ENCODE data around the gene PPFIA1. TPM values are rescaled to one million over a fixed set of nuclear protein-coding genes. Genes with fewer than 3 reads are reported as not detected.

The PPFIA1 gene
- total RNA-seq, result 10 to 100 TPM; 73.4 to 74.7 TPM
- polyA plus RNA-seq, result 10 to 100 TPM; 19.0 to 24.7 TPM
- long read RNA-seq, donor 1, partial matches to known transcripts, result 11 of 23 reads
- long read RNA-seq, donor 1, other reads (novel, unspliced or antisense), result 11 of 23 reads
- long read RNA-seq, donor 2, full-length matches to known transcripts, result 2 of 43 reads
- long read RNA-seq, donor 2, partial matches to known transcripts, result 10 of 43 reads
- long read RNA-seq, donor 2, other reads (novel, unspliced or antisense), result 31 of 43 reads

DNA sequence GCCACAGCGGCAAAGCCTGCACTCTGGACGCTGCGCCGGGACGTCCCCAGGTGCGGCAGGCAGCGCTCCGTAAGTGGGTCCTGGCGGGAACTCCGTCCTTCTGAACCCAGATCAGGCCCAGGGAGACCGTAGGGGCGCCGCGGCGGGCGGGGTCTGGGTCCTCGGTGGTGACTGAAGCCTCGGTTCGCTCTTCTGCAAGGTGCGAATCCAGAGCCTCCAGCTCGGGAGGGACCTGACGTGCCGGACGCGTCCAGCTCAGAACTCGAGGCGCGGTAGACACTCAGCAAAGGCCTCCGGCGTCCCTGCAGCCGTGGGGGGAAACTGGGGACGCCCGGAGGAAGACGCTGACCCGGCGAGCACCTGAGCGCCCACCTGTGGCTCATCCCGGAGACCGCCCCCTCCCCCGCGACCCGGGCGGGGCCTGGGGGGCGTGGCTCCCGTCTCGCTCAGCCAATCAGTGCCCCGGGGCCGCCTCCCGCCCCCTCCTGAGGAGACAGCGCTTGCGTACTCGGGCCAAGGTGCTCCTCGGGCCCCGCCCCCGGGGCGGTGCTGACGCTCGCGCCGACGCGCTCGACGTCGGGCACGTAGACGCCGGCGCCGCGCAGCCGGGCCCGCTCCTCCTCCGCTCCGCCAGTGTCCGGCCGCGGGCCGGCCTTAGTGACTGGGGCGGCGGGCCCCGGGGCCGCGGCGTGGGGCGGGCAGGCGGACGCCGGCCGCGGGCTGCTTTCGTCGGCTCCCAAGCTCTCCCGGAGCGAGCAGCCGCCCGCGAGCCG is at the start of gene PPFIA1:
TSS of gene PPFIA1 (plus strand) at position 587 of the 773 bp plus-strand sequence. CDS start 1,483 bp downstream, outside the sequence.
- Histone ChIP-seq H3K36me3 (ENCODE audit: control insufficient read depth in 1 of 2, insufficient read depth in 2 of 2, low read length in 1 of 2) (peaks cover 2 to 5% of the 10 kb centered on the region in 2 donors), H3K4me3 (ENCODE audit: low read length in 2 of 2) (peak within 1 kb of the TSS; percentile 90 to 93), H3K27ac (ENCODE audit: low read depth in 1 of 2, low read length in 2 of 2) (no peak within 1 kb of the TSS), H3K27me3 (ENCODE audit: control insufficient read depth in 1 of 2, insufficient read depth in 2 of 2, low read length in 1 of 2) (no peaks in the 10 kb centered on the region), H3K9me3 (ENCODE audit: control insufficient read depth, low read length) (no peaks in the 10 kb centered on the region), H3K4me1 (ENCODE audit: control insufficient read depth in 1 of 2, insufficient read depth in 2 of 2, low read length in 2 of 2) (no peaks in the 10 kb centered on the region)
- intact Hi-C loops (cut with DNase I), result loop anchor here in 1 of 2 donors (1.0 to 5.0 kb wide), 2 partner anchors 66 to 127 kb away; partner anchors contain the start of gene CTTN
- peak; percentile 97 to 98 for DNase-seq
- 0% methylated on average over 22 to 99 of the region's 99 CpGs for WGBS, 2 donors
- peak; percentile 99 for ATAC-seq (ENCODE audit: low FRiP score)

DNA sequence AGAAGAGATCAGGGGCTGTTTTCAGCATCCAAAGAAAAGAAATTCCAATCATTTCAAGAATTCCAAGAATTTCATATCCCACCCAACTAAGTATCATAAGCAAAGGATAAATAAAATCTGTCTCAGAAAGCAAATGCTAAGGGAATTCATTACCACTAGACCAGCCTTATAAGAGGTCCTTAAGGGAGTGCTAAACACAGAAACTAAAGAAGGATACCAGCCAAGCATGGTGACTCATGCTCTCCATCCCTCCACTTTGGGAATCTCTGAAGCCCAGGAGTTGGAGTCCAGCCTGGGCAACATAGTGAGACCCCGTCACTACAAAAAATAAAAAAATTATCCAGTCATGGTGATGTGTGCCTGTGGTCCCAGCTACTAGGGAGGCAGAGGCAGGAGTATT is 49.6 kb upstream of the PPFIA1 start:
- ATAC-seq (ENCODE audit: low FRiP score) (no peak), DNase-seq (no peak)
- 68 to 92% methylated on average over 1 of the region's 1 CpG for WGBS, 2 donors
- H3K4me3 ChIP-seq (ENCODE audit: low read length in 2 of 2), result no peak overlapping the region
- no peaks in the 10 kb centered on the region for H3K4me1 ChIP-seq (ENCODE audit: control insufficient read depth in 1 of 2, insufficient read depth in 2 of 2, low read length in 2 of 2)
- H3K36me3 ChIP-seq (ENCODE audit: control insufficient read depth in 1 of 2, insufficient read depth in 2 of 2, low read length in 1 of 2), result no peaks in the 10 kb centered on the region
- H3K27me3 ChIP-seq (ENCODE audit: control insufficient read depth in 1 of 2, insufficient read depth in 2 of 2, low read length in 1 of 2), result no peaks in the 10 kb centered on the region
- H3K27ac ChIP-seq (ENCODE audit: low read depth in 1 of 2, low read length in 2 of 2), result no peak overlapping the region
- H3K9me3 ChIP-seq (ENCODE audit: control insufficient read depth, low read length), result no peaks in the 10 kb centered on the region
- intact Hi-C loops (cut with DNase I), result no loop called here

DNA sequence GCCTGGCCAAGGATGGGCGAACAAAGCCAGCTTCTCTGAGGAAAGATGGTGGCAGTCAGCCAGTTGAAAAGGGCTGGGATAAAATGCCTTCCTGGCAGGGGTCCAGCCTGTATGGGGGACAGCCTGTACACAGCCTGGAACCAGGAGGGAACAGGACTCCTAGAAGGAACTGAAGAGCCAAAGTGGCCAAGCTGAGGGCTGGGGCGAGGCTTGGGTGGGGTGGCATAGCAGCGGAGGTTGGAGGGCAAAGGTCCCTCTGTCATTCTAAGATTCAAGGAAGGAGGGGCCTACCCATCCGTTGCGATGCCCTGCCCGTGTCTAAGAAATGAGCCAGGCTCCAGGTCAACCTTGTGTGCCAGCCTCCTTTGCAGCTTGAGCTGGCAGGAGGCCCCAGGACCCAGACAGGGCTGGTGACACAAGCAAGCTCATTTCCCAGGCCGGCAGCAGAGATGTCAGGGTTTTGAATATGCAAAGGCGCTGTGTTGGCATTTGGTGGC is 44.8 kb upstream of the PPFIA1 start:
- Histone ChIP-seq H3K9me3 (ENCODE audit: control insufficient read depth, low read length) (no peaks in the 10 kb centered on the region), H3K36me3 (ENCODE audit: control insufficient read depth in 1 of 2, insufficient read depth in 2 of 2, low read length in 1 of 2) (no peaks in the 10 kb centered on the region), H3K27me3 (ENCODE audit: control insufficient read depth in 1 of 2, insufficient read depth in 2 of 2, low read length in 1 of 2) (no peaks in the 10 kb centered on the region), H3K4me3 (ENCODE audit: low read length in 2 of 2) (no peak overlapping the region), H3K27ac (ENCODE audit: low read depth in 1 of 2, low read length in 2 of 2) (no peak overlapping the region), H3K4me1 (ENCODE audit: control insufficient read depth in 1 of 2, insufficient read depth in 2 of 2, low read length in 2 of 2) (no peaks in the 10 kb centered on the region)
- ATAC-seq (ENCODE audit: low FRiP score) (peak; percentile 46), DNase-seq (peak in 1 of 2 donors; percentile 49)
- intact Hi-C loops (cut with DNase I), result no loop called here
- WGBS, 2 donors, result 59 to 66% methylated on average over 8 of the region's 8 CpGs

DNA sequence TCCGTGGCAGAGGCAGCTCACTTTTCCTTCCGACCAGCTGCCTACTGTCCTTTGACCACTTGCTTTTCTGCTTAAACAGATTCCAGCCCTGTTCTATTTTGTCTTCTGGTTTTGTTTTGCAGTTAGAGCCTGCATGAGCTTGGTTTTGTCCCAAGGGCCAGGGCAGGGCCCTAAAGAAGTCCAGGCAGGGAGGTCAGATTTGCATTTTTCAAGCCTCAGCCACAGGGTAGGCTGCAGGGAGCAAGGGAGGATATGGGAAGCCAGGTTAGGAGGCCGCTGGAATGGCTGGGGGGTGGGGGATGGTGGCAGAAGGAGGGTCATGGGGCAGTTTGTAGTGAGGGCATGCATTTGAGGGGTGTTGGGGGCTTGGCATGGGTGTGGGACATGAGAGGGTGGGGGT is 44.3 kb upstream of the PPFIA1 start:
- Histone ChIP-seq H3K27me3 (ENCODE audit: control insufficient read depth in 1 of 2, insufficient read depth in 2 of 2, low read length in 1 of 2) (no peaks in the 10 kb centered on the region), H3K9me3 (ENCODE audit: control insufficient read depth, low read length) (no peaks in the 10 kb centered on the region), H3K4me1 (ENCODE audit: control insufficient read depth in 1 of 2, insufficient read depth in 2 of 2, low read length in 2 of 2) (no peaks in the 10 kb centered on the region), H3K27ac (ENCODE audit: low read depth in 1 of 2, low read length in 2 of 2) (no peak overlapping the region), H3K36me3 (ENCODE audit: control insufficient read depth in 1 of 2, insufficient read depth in 2 of 2, low read length in 1 of 2) (no peaks in the 10 kb centered on the region), H3K4me3 (ENCODE audit: low read length in 2 of 2) (no peak overlapping the region)
- peak in 1 of 2 donors; percentile 35 for DNase-seq
- no peak for ATAC-seq (ENCODE audit: low FRiP score)
- WGBS, 2 donors, result 88 to 92% methylated on average over 3 of the region's 3 CpGs
- intact Hi-C loops (cut with DNase I), result no loop called here

DNA sequence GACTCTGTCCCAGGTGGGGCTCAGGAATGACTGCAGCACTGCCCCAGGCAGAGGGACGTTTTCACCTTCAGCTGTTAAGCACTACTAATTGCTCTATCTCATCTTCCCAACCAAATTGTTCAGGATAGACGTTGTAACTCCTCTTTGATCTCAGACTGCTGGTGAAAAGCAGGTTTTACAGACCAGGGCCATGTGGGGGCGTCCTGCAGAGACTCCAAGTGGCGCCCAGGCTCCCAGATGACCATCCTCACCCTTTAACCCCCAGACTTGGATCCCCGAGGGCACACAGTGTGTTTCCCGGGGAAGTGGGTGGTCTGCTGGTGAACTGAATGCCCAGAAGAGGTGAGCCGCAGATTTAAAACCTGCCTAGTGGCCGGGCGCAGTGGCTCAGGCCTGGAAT is 43.5 kb upstream of the PPFIA1 start:
- Histone ChIP-seq H3K4me3 (ENCODE audit: low read length in 2 of 2) (no peak overlapping the region), H3K36me3 (ENCODE audit: control insufficient read depth in 1 of 2, insufficient read depth in 2 of 2, low read length in 1 of 2) (no peaks in the 10 kb centered on the region), H3K27ac (ENCODE audit: low read depth in 1 of 2, low read length in 2 of 2) (no peak overlapping the region), H3K27me3 (ENCODE audit: control insufficient read depth in 1 of 2, insufficient read depth in 2 of 2, low read length in 1 of 2) (no peaks in the 10 kb centered on the region), H3K9me3 (ENCODE audit: control insufficient read depth, low read length) (no peaks in the 10 kb centered on the region), H3K4me1 (ENCODE audit: control insufficient read depth in 1 of 2, insufficient read depth in 2 of 2, low read length in 2 of 2) (no peaks in the 10 kb centered on the region)
- 75 to 76% methylated on average over 9 of the region's 9 CpGs for WGBS, 2 donors
- intact Hi-C loops (cut with DNase I), result no loop called here
- no peak for ATAC-seq (ENCODE audit: low FRiP score)
- DNase-seq, result peak in 1 of 2 donors; percentile 21

DNA sequence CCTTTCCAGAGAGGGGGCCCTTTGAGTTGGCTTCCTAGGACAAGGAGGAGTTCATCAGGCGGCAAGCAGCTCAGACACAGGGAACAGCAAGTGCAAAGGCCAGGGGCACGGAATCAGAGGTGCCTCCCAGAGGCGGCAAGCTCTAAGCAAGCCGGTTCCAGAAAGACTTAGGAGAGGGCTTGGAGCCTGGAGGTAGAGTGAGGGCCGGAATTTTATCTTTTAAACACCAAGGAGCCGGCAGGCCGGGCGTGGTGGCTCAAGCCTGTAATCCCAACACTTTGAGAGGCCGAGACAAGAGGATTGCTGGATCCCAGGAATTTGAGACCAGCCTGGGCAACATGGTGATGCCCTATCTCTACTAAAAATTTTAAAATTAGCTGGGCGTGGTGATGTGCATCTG is 40.8 kb upstream of the PPFIA1 start:
- WGBS, 2 donors, result 96 to 97% methylated on average over 10 of the region's 10 CpGs
- DNase-seq (peak in 1 of 2 donors; percentile 19), ATAC-seq (ENCODE audit: low FRiP score) (no peak)
- H3K36me3 ChIP-seq (ENCODE audit: control insufficient read depth in 1 of 2, insufficient read depth in 2 of 2, low read length in 1 of 2), result no peaks in the 10 kb centered on the region
- no peaks in the 10 kb centered on the region for H3K27me3 ChIP-seq (ENCODE audit: control insufficient read depth in 1 of 2, insufficient read depth in 2 of 2, low read length in 1 of 2)
- H3K4me1 ChIP-seq (ENCODE audit: control insufficient read depth in 1 of 2, insufficient read depth in 2 of 2, low read length in 2 of 2), result no peaks in the 10 kb centered on the region
- no peaks in the 10 kb centered on the region for H3K9me3 ChIP-seq (ENCODE audit: control insufficient read depth, low read length)
- no peak overlapping the region for H3K27ac ChIP-seq (ENCODE audit: low read depth in 1 of 2, low read length in 2 of 2)
- no peak overlapping the region for H3K4me3 ChIP-seq (ENCODE audit: low read length in 2 of 2)
- intact Hi-C loops (cut with DNase I), result no loop called here

DNA sequence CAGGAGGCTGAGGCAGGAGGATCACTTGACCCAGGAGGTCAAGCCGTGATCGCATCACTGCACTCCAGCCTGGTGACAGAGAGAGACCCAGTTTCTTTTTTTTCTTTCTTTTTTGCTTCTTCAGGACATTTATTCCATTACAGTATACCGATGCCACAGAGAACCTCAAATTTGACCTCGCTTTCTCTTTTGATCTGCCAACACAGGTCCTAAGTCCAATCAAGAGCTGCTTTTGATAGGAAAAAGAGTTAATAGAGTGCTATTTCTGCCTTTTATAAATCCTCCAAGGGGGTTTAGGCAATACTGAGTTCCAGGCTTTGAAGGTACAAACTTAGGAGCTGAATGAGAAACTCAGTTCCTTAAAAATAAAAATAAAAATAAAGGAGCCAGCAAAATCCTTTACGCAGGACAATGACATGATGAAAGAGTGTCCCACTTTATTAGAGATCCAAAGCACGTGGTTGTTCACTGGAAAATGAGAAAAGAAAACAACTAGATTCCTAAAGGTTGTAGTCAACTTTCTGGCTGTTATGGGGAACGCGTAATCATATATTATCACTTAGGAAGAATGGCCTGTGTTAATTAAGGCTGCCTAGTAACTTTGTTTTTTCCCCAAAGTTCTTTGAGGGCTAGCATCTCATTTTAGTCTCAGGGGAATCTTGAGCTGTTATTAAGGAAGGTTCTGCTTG is 40.2 kb upstream of the PPFIA1 start:
- Histone ChIP-seq H3K27ac (ENCODE audit: low read depth in 1 of 2, low read length in 2 of 2) (no peak overlapping the region), H3K4me1 (ENCODE audit: control insufficient read depth in 1 of 2, insufficient read depth in 2 of 2, low read length in 2 of 2) (no peaks in the 10 kb centered on the region), H3K4me3 (ENCODE audit: low read length in 2 of 2) (no peak overlapping the region), H3K27me3 (ENCODE audit: control insufficient read depth in 1 of 2, insufficient read depth in 2 of 2, low read length in 1 of 2) (no peaks in the 10 kb centered on the region), H3K9me3 (ENCODE audit: control insufficient read depth, low read length) (no peaks in the 10 kb centered on the region), H3K36me3 (ENCODE audit: control insufficient read depth in 1 of 2, insufficient read depth in 2 of 2, low read length in 1 of 2) (no peaks in the 10 kb centered on the region)
- no peak for ATAC-seq (ENCODE audit: low FRiP score)
- 54 to 55% methylated on average over 8 of the region's 8 CpGs for WGBS, 2 donors
- intact Hi-C loops (cut with DNase I), result no loop called here
- peak in 1 of 2 donors; percentile 2 for DNase-seq

DNA sequence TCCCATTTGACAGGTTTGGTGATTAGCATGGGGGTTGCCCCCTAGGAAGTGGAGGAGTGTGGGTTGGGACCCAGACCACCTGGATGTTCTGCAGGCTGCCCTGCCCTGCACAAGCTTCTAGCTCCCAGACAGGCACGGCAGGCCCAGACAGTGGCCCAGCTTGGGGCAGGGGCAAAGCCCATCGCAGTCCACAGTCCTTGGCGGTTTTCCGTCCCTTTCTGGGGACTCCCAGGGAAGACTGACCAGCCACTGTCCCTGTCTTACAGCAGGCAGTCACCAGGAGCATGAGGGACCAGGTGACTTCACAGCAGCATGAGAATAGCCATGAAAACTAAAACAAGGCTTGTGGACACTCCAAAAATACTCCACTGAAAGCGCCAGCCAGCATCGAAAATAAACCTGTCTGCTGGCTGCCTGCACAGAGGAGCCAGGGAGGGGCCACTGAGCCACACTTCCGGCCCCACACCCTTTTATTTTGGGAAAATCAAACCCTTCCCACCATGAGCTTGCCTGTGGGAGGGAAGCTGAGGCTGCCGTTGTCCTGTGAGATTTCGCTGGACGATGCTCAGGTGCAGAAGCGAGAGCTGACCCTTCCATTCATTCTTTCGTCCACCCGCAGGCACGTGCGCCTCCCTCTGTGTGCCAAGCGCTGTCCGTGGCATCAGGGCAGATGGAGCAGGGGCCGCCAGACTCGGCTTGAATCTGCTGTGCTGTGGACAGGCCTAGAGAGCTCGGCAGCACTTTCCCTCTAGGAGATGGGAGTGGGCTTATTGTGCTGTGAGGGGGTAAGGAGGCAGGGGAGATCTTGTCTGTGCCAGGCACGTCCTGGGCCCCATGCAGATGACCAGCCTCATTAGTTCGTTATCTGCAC is 39.4 kb upstream of the PPFIA1 start:
- Histone ChIP-seq H3K4me3 (ENCODE audit: low read length in 2 of 2) (no peak overlapping the region), H3K27me3 (ENCODE audit: control insufficient read depth in 1 of 2, insufficient read depth in 2 of 2, low read length in 1 of 2) (no peaks in the 10 kb centered on the region), H3K9me3 (ENCODE audit: control insufficient read depth, low read length) (no peaks in the 10 kb centered on the region), H3K4me1 (ENCODE audit: control insufficient read depth in 1 of 2, insufficient read depth in 2 of 2, low read length in 2 of 2) (no peaks in the 10 kb centered on the region), H3K36me3 (ENCODE audit: control insufficient read depth in 1 of 2, insufficient read depth in 2 of 2, low read length in 1 of 2) (no peaks in the 10 kb centered on the region), H3K27ac (ENCODE audit: low read depth in 1 of 2, low read length in 2 of 2) (peak overlapping the region in 1 of 2 donors; percentile 0)
- DNase-seq (peak in 1 of 2 donors; percentile 48), ATAC-seq (ENCODE audit: low FRiP score) (peak; percentile 47)
- 30% methylated on average over 22 of the region's 22 CpGs for WGBS, 2 donors
- intact Hi-C loops (cut with DNase I), result no loop called here

Data from aorta (tissue), 5 donors.